Esophagus muscularis mucosa (tissue), 4 donors: ENCODE results near the gene MATK.

Source experiments
- EP300 ChIP-seq: sonication (generic); formaldehyde crosslinking; IDR thresholded peaks from one replicate; pipeline ENCODE4 v1.6.1; 2017; ENCODE audit warnings: antibody characterized with exemption
- POLR2A ChIP-seq: fragments of 450-650 bp; IDR thresholded peaks from one replicate; pipeline ENCODE4 v1.6.1; 2017; ENCODE audit warnings: antibody characterized with exemption, moderate library complexity, mild to moderate bottlenecking, low read depth
- POLR2AphosphoS5 ChIP-seq, 2 donors: sonication (generic); formaldehyde crosslinking; IDR thresholded peaks; one replicate each; pipeline ENCODE4 v1.6.1; 2017; ENCODE audit warnings: antibody characterized with exemption in 2 of 2
- TF ChIP-seq, protein P1 (sequence below), 3 experiments: fragments of 200-600 bp in 2 of 3; fragments of 450-650 bp in 1 of 3; sonication (generic) in 2 of 3; IDR thresholded peaks; one replicate each; pipeline ENCODE4 v1.5.1; 2017 to 2019; ENCODE audit warnings: antibody characterized with exemption in 3 of 3, mild to moderate bottlenecking in 2 of 3, moderate library complexity in 1 of 3

DNA sequence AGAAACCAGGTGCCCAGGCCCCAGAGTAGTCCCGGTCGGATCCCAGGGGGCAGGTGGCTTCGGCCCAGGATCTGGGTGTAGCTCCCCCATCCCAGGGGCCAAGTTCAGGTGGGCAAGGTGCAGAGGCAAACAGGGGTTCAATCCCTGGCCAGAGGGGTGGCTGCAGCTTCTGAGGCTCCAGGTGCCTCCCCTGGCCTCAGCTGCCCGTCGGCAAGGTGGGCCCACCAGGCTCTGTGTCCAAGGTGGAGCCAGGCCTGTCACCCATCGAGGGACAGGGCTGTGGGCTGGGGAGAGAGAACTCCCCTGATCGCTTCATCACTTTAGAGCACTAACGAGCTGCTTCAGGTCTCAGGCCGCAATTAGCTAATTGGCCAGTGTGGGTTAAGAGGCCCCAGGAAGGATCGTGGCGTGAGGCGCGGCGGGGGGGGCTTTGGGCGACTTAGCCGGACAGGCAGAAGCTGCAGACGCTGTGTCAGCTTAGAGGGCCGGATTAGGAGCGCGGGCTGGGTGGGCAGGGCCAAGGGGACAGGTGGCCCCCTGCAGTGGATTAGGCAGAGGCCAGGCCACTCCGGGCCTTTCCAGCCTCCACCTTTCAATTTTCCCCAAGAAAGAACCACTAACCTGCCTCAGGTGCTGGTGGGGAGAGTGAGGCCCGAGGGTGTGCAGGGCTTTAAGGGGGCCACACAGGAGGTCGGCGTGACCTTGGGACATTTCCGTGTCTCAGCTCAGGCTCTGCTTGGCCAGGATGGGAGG is 11.4 kb downstream of the MATK start:
- no peak for TF ChIP-seq POLR2A
- TF ChIP-seq, protein P1, sequence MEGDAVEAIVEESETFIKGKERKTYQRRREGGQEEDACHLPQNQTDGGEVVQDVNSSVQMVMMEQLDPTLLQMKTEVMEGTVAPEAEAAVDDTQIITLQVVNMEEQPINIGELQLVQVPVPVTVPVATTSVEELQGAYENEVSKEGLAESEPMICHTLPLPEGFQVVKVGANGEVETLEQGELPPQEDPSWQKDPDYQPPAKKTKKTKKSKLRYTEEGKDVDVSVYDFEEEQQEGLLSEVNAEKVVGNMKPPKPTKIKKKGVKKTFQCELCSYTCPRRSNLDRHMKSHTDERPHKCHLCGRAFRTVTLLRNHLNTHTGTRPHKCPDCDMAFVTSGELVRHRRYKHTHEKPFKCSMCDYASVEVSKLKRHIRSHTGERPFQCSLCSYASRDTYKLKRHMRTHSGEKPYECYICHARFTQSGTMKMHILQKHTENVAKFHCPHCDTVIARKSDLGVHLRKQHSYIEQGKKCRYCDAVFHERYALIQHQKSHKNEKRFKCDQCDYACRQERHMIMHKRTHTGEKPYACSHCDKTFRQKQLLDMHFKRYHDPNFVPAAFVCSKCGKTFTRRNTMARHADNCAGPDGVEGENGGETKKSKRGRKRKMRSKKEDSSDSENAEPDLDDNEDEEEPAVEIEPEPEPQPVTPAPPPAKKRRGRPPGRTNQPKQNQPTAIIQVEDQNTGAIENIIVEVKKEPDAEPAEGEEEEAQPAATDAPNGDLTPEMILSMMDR (IDR thresholded peaks at IDR 0.05): no peak
- TF ChIP-seq POLR2AphosphoS5 (IDR thresholded peaks at IDR 0.05): no peak
- no peak for TF ChIP-seq EP300
